GM12875 (cell line): ENCODE data around the gene SOHLH1.

Experiments
- H3K4me3 ChIP-seq: one replicate; pipeline ENCODE4 v1.5.1; 2011; ENCODE audit warnings: low read depth, low read length, control low read depth
- TF ChIP-seq, protein P1 (sequence below): IDR thresholded peaks from 2 replicates; pipeline ENCODE4 v1.5.1; 2011; ENCODE audit warnings: low read depth, mild to moderate bottlenecking, control low read depth, inconsistent platforms, low read length, moderate library complexity, borderline replicate concordance; ENCODE audit not compliant: insufficient read depth

The SOHLH1 gene

DNA sequence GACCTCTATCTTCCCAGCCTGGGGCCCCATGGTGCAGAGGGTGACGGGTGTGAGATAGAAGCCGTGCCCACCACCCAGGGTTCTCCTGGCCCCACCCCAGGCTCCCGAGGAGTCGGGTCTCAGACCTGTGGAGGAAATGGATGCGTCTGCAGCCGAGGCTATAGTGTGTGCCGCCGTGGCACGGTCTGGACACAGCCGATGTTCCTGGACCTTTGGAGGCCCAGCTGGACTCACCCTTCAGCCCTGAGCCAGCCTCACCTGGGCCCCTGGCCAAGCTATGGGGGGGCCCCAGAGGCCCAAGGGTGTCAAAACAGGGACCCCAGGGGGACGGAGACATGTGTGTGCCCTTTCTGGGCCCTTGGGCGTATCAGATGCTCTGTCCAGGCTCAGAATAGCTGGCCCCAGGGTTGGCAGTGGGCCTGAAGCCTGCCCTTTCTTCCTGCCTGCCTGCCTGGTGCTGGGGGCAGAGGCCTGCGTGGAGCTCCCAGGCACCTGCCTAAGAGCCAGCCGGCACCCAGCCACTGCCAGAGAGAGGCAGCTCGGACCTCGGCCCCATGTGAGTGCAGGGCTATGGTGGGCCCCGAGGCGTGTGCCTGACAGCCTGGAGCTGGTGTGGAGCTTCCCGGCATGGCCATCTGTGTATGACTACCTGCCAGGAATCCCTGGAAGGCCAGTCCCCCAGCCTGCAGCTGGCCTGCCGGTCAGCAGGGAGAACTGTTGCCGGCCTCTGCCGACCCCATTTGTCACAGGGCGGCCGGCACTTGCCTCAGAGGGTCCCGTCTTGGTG is 44.5 kb upstream of the SOHLH1 start:
- TF ChIP-seq, protein P1, sequence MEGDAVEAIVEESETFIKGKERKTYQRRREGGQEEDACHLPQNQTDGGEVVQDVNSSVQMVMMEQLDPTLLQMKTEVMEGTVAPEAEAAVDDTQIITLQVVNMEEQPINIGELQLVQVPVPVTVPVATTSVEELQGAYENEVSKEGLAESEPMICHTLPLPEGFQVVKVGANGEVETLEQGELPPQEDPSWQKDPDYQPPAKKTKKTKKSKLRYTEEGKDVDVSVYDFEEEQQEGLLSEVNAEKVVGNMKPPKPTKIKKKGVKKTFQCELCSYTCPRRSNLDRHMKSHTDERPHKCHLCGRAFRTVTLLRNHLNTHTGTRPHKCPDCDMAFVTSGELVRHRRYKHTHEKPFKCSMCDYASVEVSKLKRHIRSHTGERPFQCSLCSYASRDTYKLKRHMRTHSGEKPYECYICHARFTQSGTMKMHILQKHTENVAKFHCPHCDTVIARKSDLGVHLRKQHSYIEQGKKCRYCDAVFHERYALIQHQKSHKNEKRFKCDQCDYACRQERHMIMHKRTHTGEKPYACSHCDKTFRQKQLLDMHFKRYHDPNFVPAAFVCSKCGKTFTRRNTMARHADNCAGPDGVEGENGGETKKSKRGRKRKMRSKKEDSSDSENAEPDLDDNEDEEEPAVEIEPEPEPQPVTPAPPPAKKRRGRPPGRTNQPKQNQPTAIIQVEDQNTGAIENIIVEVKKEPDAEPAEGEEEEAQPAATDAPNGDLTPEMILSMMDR: no peak
- H3K4me3 ChIP-seq: no peak overlapping the region

DNA sequence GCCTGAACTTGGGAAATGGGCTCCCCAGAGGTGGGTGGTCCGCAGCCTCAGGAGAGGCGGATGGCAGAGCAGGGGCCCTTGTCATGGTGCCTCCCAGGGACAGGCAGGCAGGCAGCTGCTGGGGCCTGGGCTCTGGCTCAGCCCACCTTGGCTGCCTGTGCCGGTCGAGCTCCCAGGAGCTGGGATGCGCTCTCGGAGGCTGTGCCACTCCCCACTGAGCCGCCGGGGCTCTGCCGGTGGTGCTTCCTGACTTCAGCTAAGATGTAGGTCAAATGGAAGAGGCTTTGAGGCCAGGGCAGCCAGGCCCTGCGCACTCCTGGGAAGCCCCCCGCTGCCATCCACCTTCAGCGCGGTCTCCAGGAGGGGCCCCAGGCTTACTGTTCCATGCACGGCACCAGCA is 43.7 kb upstream of the SOHLH1 start:
- no peak overlapping the region for H3K4me3 ChIP-seq
- TF ChIP-seq, protein P1: no peak

DNA sequence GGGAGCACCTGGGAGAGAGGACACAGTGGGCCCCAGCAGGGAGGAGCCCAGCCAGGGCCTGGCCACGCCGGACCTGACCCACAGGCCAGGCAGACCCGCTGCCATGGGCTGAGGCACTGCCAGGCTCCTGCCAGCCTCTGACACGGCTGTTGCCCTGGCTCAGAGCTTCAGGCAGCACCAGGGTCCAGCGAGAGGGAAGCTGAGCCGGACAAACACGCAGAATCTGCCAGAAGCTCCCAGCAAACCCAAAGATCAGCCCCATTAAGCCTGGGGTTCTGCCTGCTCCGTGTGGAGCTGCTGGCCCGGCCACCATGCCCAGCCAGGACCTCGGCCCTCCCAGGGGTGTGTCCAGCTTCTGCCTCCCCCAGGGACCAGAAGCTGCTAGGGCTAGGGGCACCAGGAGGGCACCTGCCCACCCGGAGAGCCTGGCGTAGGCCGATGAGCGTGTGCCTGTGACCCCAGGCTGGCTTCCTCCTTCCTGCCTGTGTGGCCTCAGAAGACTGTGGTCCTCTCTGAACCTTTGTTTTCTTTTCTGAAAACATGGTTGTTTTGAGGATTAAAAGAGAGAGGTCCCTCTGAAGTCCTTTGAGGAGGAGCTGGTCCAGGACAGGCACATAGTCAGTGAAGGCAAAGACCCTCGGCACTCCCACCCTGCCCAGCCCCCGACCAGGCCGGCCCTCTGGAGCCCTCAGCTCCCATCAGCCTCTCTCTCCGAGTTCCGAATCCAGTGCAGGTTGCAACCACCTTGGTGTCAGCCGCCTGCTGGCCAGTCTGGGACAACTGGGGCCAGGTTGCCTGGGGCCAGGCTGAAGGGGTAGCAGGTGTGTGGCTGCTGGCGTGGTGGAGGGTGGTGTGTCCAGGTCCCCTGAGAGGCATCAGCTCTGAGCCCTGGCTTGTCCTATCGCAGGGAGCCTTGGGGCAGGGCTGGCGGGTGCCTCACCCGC is 42.3 kb upstream of the SOHLH1 start:
- TF ChIP-seq, protein P1: no peak
- no peak overlapping the region for H3K4me3 ChIP-seq

DNA sequence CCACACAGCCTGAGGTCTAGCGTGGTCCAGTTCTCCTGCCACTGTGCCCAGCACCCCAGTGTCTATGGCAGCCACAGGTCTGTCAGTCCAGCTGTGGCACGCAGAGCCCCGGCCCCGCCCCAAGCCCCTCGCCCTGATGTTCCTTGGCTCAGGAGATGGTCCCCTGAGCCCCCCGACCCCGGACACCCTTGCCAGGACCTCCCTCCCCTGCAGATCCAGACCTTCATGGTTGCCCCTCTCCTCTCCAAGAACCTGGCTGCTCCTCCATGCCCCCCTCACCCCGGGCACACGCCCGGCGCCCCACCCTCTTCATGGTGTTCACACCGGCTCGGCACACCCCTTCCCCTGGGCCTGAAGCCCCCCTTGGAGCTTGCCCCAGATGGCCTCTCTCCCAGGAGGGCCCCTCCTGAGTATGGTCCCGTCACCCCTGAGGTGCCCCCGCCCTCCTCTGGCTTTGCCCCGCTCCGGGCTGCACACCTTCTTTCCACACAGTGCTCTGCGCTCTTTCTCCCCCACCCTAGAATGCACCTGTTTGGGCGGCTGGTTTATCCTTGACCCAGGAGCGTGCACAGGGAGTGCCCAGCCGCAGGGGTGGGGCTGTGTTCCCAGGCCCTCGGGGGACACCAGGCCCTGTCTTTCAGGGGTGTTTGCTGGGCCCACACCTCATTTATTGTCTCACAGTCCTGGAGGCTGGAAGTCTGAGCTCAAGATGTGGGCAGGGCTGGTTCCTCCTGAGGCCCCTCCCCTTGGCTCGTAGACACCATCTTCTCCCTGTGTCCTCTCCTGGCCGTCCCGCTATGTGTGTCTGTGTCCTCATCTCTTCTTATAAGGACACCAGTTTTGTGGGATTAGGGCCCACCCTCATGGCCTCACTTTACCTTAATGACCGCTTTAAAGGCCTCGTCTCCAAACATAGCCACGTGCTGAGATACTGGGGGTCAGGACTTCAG is 40.3 kb upstream of the SOHLH1 start:
- TF ChIP-seq, protein P1: no peak
- H3K4me3 ChIP-seq: no peak overlapping the region

DNA sequence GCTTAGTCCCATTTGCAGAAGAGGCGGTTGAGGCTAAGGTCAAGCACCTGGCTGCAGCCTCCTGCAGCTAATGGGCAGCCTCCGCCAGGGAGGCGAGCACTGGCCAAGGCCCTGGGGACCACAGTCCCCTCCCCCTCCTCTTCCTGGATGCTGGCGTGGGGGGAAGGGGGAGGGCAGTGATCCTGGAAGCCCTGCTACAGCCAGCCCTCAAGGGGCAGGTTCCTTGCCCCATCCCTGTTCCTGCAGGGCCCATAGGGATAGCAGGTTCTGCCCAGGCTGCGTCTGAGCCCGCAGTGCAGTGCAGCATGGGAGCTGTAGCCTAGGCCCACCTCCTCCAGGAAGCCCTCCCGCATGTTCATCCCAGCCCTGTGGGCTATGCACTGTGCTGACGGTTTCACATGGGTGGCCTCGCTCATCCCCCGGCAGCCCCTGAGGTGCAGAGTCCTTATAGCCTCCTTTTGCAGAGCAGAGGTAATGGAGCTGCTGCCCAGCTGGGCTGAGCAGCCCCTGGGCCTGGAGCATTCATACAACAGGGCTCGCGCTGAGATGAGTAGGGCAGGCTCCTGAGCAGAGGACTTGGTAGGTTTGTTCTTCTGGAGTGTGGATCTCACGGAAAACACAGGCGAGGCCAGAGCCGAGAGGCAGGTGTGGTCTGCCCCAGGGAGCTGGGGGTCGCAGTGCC is 38.7 kb upstream of the SOHLH1 start:
- TF ChIP-seq, protein P1: no peak
- H3K4me3 ChIP-seq: no peak overlapping the region

DNA sequence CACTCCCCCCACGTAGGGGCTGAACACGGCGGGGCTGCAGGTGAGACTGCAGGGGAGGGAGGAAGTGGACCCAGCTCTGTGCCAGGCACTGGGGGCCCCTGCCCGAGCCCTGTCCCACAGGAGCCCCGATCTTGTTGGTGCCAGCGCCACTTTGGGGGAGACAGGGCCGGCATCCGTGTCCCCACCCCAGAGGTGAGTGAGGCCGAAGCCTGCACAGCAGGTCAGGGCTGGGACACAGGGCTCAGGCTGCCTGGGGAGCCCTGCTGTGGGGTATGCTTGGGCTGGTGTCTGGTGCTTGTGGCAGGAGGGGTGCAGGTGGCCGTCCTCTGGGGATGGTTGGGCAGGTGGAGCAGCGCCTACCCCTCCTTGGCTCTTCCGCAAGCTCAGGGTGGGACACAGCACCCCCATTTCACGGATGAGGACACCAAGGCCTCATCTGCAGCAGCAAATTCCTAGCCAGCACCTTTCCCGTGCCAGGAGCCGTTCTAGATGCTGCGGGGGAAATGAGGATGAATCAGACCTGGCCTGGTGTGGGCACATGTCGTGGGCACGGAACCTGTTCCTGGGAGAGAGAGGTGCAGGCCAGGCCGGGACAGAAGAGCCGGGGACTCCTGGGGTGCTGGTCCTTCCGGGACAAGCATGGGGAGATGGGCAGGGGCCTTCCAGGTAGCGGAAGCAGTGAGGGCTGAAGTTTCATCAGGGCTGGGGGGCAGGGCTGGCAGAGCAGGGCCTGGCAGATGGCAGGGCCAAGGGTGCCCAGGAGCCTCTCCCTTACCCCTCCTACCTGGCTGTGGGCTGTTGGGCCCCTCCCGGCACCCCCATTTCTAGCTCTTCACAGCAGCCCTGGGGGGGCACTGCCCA is 37.9 kb upstream of the SOHLH1 start:
- H3K4me3 ChIP-seq: no peak overlapping the region
- TF ChIP-seq, protein P1: no peak
